HL-60 (cell line): ENCODE measurements around the gene RBM6.

Experiments
- CTCF ChIP-seq: IDR thresholded peaks from one replicate; pipeline ENCODE4 v1.5.1; 2011; ENCODE audit warnings: low read length, control low read depth, inconsistent platforms; ENCODE audit not compliant: insufficient read depth
- GABPA ChIP-seq: IDR thresholded peaks from 2 replicates; pipeline ENCODE4 v1.6.1; 2012; ENCODE audit warnings: low read depth
- POLR2AphosphoS5 ChIP-seq: IDR thresholded peaks from 2 replicates; pipeline ENCODE4 v1.6.1; 2012; ENCODE audit warnings: low read depth
- REST ChIP-seq: IDR thresholded peaks from 2 replicates; pipeline ENCODE4 v1.6.1; 2012; ENCODE audit warnings: low read depth; ENCODE audit not compliant: insufficient replicate concordance

GRCh38 chr3:49916686-49917085 is 23.3 kb upstream of the RBM6 start:
- TF ChIP-seq POLR2AphosphoS5, result no peak
- TF ChIP-seq GABPA, result no peak
- no peak for TF ChIP-seq REST
- no peak for TF ChIP-seq CTCF
